Neural crest cell (in vitro differentiated cells): ENCODE results near the gene XRRA1. TPM values are rescaled to one million over a fixed set of nuclear protein-coding genes. Genes with fewer than 3 reads are reported as not detected.

Source experiments
- DNase-seq: peaks from one replicate; pipeline ENCODE4 v3.0.0; 2021; ENCODE audit warnings: low read depth, mixed read lengths, low spot score
- H3K27ac Mint-ChIP-seq: one replicate; pipeline ENCODE4 v1.8.0; 2021; ENCODE audit warnings: mild to moderate bottlenecking, mixed read lengths; ENCODE audit not compliant: unreplicated experiment
- H3K27me3 Mint-ChIP-seq: 2 replicates; pipeline ENCODE4 v1.8.0; 2021; ENCODE audit warnings: low read depth, mild to moderate bottlenecking, mixed read lengths
- H3K36me3 Mint-ChIP-seq: 2 replicates; pipeline ENCODE4 v1.8.0; 2021; ENCODE audit warnings: low read depth, mild to moderate bottlenecking, mixed read lengths
- H3K4me1 Mint-ChIP-seq: 2 replicates; pipeline ENCODE4 v1.8.0; 2021; ENCODE audit warnings: mixed read lengths
- H3K4me3 Mint-ChIP-seq: one replicate; pipeline ENCODE4 v1.8.0; 2021; ENCODE audit warnings: mild to moderate bottlenecking, mixed read lengths
- H3K9me3 Mint-ChIP-seq: 2 replicates; pipeline ENCODE4 v1.8.0; 2021; ENCODE audit warnings: mixed read lengths
- CTCF ChIP-seq: fragments of 200-600 bp; sonication (generic); conservative IDR thresholded peaks from 2 replicates; pipeline ENCODE4 v1.5.0; 2021; ENCODE audit warnings: antibody characterized with exemption, mild to moderate bottlenecking
- total RNA-seq: library from RNA; stranded (reverse); gene quantifications from 2 replicates; pipeline ENCODE4 v1.2.1, GENCODE V29; 2021

Gene XRRA1
- total RNA-seq, 1 donor from 2014 or later, result 8.3 TPM

DNA sequence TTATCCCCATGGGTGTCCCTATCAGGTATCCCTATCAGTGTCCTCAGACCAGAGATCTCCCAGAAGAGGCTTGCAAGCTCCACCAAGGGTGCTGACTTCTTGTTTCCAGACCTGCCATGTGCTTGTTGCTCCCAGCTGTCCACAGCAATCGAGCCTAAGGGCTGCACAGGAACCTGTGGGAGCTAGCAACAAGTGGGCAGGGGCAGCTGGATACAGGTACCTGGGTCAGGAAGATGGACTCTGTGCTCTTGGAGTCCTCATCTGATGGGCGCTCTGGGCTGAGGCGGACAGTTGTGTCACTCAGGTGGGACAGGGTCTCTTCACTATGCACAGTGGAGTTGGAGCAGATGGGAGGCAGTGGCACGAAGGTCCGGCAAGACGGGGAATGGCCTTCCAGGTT lies 101.0 kb downstream of the XRRA1 start:
- no peaks in the 10 kb centered on the region for H3K9me3 Mint-ChIP-seq
- no peak overlapping the region for H3K27ac Mint-ChIP-seq
- peaks cover 13% of the 10 kb centered on the region for H3K4me1 Mint-ChIP-seq
- H3K36me3 Mint-ChIP-seq, result peaks cover 13% of the 10 kb centered on the region
- H3K4me3 Mint-ChIP-seq, result no peak overlapping the region
- DNase-seq, result no peak
- TF ChIP-seq CTCF, result no peak
- no peaks in the 10 kb centered on the region for H3K27me3 Mint-ChIP-seq

DNA sequence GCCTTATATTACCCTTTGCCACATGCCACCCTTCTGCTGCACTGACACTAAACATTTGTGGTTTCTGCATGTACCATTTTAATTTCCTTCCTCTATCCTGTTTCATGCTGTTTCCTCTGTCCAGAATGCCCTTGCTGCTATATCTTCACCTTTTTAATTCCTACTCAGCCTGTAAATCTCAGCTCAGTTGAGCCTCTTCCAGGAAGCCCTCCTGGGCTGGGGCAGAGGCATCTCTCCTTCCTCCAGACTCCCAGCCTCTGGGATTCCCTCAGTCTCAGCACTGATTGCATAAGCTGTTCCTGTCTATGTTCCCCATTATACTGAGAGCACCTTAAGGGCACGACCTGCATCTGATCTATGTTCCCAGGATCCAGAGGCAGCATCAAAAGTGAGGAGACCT lies 101.5 kb downstream of the XRRA1 start:
- TF ChIP-seq CTCF, result no peak
- H3K36me3 Mint-ChIP-seq, result peaks cover 9% of the 10 kb centered on the region
- no peaks in the 10 kb centered on the region for H3K27me3 Mint-ChIP-seq
- no peak for DNase-seq
- H3K27ac Mint-ChIP-seq, result no peak overlapping the region
- H3K4me1 Mint-ChIP-seq, result peaks cover 13% of the 10 kb centered on the region
- H3K9me3 Mint-ChIP-seq, result no peaks in the 10 kb centered on the region
- no peak overlapping the region for H3K4me3 Mint-ChIP-seq

- H3K4me1 Mint-ChIP-seq, result peaks cover 13% of the 10 kb centered on the region
- no peak overlapping the region for H3K27ac Mint-ChIP-seq
- H3K4me3 Mint-ChIP-seq, result no peak overlapping the region
Measured at GRCh38 chr11:74846770-74847169, 102.1 kb downstream of the XRRA1 start.

DNA sequence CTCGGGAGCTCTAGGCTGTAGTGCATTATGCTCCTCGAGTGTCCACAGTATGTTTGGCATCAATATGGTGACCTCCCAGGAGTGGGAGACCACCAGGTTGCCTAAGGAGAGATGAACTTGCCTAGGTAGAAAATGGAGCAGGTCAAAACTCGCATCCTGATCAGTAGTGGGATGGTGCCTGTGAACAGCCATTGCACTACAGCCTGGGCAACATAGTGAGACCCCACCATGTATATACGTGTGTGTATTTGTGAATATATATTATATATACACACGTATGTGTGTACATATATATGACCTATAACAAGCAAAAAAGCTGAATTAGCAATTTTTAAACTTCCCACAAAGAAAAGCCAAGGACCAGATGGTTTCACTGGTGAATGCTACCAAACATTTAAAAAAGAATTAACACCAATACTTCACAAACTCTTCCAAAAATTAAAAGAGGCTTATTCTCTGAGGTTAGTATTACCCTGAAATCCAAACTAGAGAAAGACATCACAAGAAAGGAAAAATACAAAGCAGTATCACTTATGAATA lies 102.8 kb downstream of the XRRA1 start:
- DNase-seq, result no peak
- TF ChIP-seq CTCF, result no peak
- H3K4me1 Mint-ChIP-seq, result peaks cover 13% of the 10 kb centered on the region
- H3K27ac Mint-ChIP-seq, result no peak overlapping the region
- H3K4me3 Mint-ChIP-seq, result no peak overlapping the region
- H3K9me3 Mint-ChIP-seq, result no peaks in the 10 kb centered on the region
- H3K36me3 Mint-ChIP-seq, result peaks cover 6% of the 10 kb centered on the region
- no peaks in the 10 kb centered on the region for H3K27me3 Mint-ChIP-seq

More at GRCh38 chr11:74846770-74847169, 102.1 kb downstream of the XRRA1 start:
- TF ChIP-seq CTCF, result no peak
- DNase-seq, result no peak
- Mint-ChIP-seq H3K9me3 (no peaks in the 10 kb centered on the region), H3K36me3 (peaks cover 5% of the 10 kb centered on the region), H3K27me3 (no peaks in the 10 kb centered on the region)

- no peaks in the 10 kb centered on the region for H3K27me3 Mint-ChIP-seq
- no peak for TF ChIP-seq CTCF
- H3K9me3 Mint-ChIP-seq, result no peaks in the 10 kb centered on the region
- H3K27ac Mint-ChIP-seq, result no peak overlapping the region
- H3K36me3 Mint-ChIP-seq, result peaks cover 11% of the 10 kb centered on the region
- no peak for DNase-seq
- H3K4me1 Mint-ChIP-seq, result peaks cover 14% of the 10 kb centered on the region
- H3K4me3 Mint-ChIP-seq, result no peak overlapping the region
Measured at GRCh38 chr11:74844865-74845264, 104.0 kb downstream of the XRRA1 start.
